Endothelial cell of umbilical vein (primary cell): Measurements from ENCODE around the gene N4BP2L1.

Experiments used
- CTCF ChIP-seq, 2 donors: IDR thresholded peaks; 1 replicate in 1 of 2; 2 replicates in 1 of 2; pipeline ENCODE4 v1.5.1; 2011; ENCODE audit warnings: low read length in 2 of 2, mild to moderate bottlenecking in 2 of 2, moderate library complexity in 2 of 2, control low read depth in 1 of 2, inconsistent platforms in 1 of 2, low read depth in 1 of 2; ENCODE audit not compliant: insufficient read depth in 1 of 2; ENCODE audit errors: extremely low read depth in 1 of 2
- EZH2 ChIP-seq: IDR thresholded peaks from 2 replicates; pipeline ENCODE4 v1.6.1; 2012; ENCODE audit warnings: borderline replicate concordance, low read depth, mild to moderate bottlenecking, moderate library complexity, low read length, inconsistent platforms; ENCODE audit not compliant: severe bottlenecking
- FOS ChIP-seq: IDR thresholded peaks from 2 replicates; pipeline ENCODE4 v1.6.1; 2011; ENCODE audit warnings: mild to moderate bottlenecking, low read length, moderate library complexity, borderline replicate concordance; ENCODE audit not compliant: insufficient read depth
- GATA2 ChIP-seq: IDR thresholded peaks from 2 replicates; pipeline ENCODE4 v1.7.0; 2011; ENCODE audit warnings: low read depth, mild to moderate bottlenecking, moderate library complexity, mixed read lengths, low read length; ENCODE audit not compliant: insufficient read length, insufficient read depth
- JUN ChIP-seq: IDR thresholded peaks from 2 replicates; pipeline ENCODE4 v1.6.1; 2011; ENCODE audit warnings: borderline replicate concordance, low read depth; ENCODE audit not compliant: insufficient read length, insufficient read depth
- MAX ChIP-seq: IDR thresholded peaks from 2 replicates; pipeline ENCODE4 v1.6.1; 2011; ENCODE audit not compliant: insufficient read depth, insufficient read length
- MYC ChIP-seq: IDR thresholded peaks from one replicate; pipeline ENCODE4 v1.6.1; 2011; ENCODE audit warnings: mild to moderate bottlenecking, low read depth, low read length
- POLR2A ChIP-seq: IDR thresholded peaks from 2 replicates; pipeline ENCODE4 v1.6.1; 2012; ENCODE audit warnings: low read depth, mild to moderate bottlenecking, control low read depth, low read length
- POLR2AphosphoS5 ChIP-seq: IDR thresholded peaks from 2 replicates; pipeline ENCODE4 v1.6.1; 2012; ENCODE audit warnings: low read depth, mild to moderate bottlenecking, control low read depth, low read length, moderate library complexity; ENCODE audit not compliant: insufficient read depth

GRCh38 chr13:32445461-32445860 lies 17.5 kb upstream of the N4BP2L1 start:
- TF ChIP-seq CTCF (IDR thresholded peaks at IDR 0.05; ENCODE audit: extremely low read depth in 1 of 2, insufficient read depth in 1 of 2, low read depth in 1 of 2, low read length in 2 of 2) (no peak), POLR2AphosphoS5 (no peak), POLR2A (no peak), EZH2 (no peak), MAX (no peak), FOS (no peak), GATA2 (no peak), MYC (no peak), JUN (no peak)
